Measurements from ENCODE around the gene UBR4. TPM values are rescaled to one million over a fixed set of nuclear protein-coding genes. Genes with fewer than 3 reads are reported as not detected.

Gene UBR4
- total RNA-seq, 4 donors from 2014 or later: 132 to 268 (median 170) TPM

DNA sequence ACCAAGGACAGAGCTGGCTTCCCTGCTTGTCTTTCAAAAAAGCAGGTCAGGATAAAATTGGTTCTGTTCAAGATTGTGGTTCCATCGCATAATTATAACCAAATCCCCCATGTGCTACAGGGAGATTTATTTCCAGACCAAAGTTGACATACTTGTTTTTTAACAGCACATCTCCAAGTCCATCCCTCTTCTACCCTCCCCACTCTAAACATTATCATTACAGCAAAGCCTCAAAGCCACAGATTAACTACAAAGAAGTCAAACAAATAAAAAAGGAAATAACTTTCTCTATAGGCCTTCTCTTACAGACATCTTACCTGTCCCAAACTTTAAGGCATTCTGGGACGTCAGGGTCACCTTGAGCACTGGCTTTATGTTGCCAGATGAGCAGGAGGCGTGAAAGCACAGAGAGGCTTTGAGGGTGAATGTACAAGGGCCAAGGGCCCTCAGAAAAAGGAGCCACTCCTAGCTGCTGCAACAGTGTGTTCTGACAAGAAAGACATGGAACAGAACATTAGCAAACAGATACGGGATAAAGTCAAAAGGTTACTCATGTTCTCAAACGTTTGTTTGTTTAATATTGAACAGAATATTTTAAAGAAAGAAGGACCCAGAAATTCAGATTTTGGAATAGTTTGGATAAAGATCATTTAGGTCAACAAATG lies 31.2 kb downstream of the UBR4 start:
- 62% methylated on average over 5 of the region's 5 CpGs for WGBS
- H3K27me3 ChIP-seq: no peaks in the 10 kb centered on the region
- no peaks in the 10 kb centered on the region for H3K4me1 ChIP-seq
- no peak overlapping the region for H3K27ac ChIP-seq (replicated peaks in 1 of 4)
- no peak for TF ChIP-seq POLR2A (IDR thresholded peaks at IDR 0.05; ENCODE audit: low read depth)
- TF ChIP-seq, protein P1, sequence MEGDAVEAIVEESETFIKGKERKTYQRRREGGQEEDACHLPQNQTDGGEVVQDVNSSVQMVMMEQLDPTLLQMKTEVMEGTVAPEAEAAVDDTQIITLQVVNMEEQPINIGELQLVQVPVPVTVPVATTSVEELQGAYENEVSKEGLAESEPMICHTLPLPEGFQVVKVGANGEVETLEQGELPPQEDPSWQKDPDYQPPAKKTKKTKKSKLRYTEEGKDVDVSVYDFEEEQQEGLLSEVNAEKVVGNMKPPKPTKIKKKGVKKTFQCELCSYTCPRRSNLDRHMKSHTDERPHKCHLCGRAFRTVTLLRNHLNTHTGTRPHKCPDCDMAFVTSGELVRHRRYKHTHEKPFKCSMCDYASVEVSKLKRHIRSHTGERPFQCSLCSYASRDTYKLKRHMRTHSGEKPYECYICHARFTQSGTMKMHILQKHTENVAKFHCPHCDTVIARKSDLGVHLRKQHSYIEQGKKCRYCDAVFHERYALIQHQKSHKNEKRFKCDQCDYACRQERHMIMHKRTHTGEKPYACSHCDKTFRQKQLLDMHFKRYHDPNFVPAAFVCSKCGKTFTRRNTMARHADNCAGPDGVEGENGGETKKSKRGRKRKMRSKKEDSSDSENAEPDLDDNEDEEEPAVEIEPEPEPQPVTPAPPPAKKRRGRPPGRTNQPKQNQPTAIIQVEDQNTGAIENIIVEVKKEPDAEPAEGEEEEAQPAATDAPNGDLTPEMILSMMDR (IDR thresholded peaks at IDR 0.05): no peak
- no peak for TF ChIP-seq POLR2AphosphoS5 (IDR thresholded peaks at IDR 0.05)
- TF ChIP-seq EP300 (IDR thresholded peaks at IDR 0.05): no peak
- intact Hi-C loops (cut with DNase I): loop anchor here (10.0 kb wide), 1 partner anchor 64 kb away; no protein-coding TSS in a partner anchor
- DNase-seq (ENCODE audit: extremely low spot score): no peak
- no peaks in the 10 kb centered on the region for H3K9me3 ChIP-seq
- H3K4me3 ChIP-seq: no peak overlapping the region
- H3K36me3 ChIP-seq: peaks cover 70 to 98% (median 96%) of the 10 kb centered on the region in 4 donors

DNA sequence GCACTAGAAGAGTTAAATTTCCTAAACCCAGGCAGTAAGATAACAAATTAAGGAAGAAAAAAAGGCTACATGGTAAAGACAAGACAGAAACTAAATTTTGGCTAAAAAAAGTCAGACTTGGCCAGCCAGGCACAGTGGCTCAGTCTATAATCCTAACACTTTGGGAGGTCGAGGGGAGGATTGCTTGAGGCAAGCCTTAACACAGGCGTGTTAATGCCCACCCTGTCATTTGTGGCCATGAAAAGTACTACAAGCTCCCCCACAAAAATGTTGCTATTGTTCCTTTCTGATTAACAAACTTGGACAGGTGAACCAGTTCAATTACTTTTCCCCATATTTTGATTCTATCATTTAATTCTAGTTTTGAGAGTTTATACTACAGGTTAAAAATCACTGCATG lies 32.3 kb downstream of the UBR4 start:
- Histone ChIP-seq H3K9me3 (no peaks in the 10 kb centered on the region), H3K4me1 (no peaks in the 10 kb centered on the region), H3K36me3 (peaks cover 70 to 98% (median 96%) of the 10 kb centered on the region in 4 donors), H3K4me3 (no peak overlapping the region), H3K27ac (replicated peaks in 1 of 4) (no peak overlapping the region), H3K27me3 (no peaks in the 10 kb centered on the region)
- WGBS: 90% methylated on average over 2 of the region's 2 CpGs
- DNase-seq (ENCODE audit: extremely low spot score): no peak
- intact Hi-C loops (cut with DNase I): loop anchor here (10.0 kb wide), 1 partner anchor 63 kb away; no protein-coding TSS in a partner anchor
- TF ChIP-seq POLR2A (IDR thresholded peaks at IDR 0.05; ENCODE audit: low read depth): no peak
- no peak for TF ChIP-seq EP300 (IDR thresholded peaks at IDR 0.05)
- TF ChIP-seq, protein P1 (IDR thresholded peaks at IDR 0.05): no peak
- TF ChIP-seq POLR2AphosphoS5 (IDR thresholded peaks at IDR 0.05): no peak

DNA sequence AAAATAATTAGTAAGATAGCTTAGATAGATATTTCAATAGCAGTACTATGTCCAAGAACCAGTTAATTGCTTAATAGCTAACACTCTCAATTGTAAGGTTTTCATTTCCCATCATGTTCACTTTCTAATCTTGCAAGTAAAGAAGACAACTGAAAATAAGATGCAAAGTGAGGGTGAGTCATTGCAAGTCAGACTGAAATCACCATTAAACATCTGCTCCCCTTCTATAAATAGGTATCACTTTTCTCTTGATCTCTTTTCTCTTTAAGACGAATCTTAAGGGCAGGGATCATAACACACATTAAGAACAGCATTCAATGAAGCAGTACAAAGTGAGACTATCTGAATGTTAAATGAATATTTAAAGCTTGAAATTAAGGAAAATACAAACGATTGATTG lies 40.4 kb downstream of the UBR4 start:
- TF ChIP-seq POLR2AphosphoS5 (IDR thresholded peaks at IDR 0.05) (no peak), POLR2A (IDR thresholded peaks at IDR 0.05; ENCODE audit: low read depth) (no peak), EP300 (IDR thresholded peaks at IDR 0.05) (no peak)
- TF ChIP-seq, protein P1 (IDR thresholded peaks at IDR 0.05): no peak
- H3K4me1 ChIP-seq: no peaks in the 10 kb centered on the region
- intact Hi-C loops (cut with DNase I): loop anchor here (10.0 kb wide), 1 partner anchor 55 kb away; no protein-coding TSS in a partner anchor
- H3K4me3 ChIP-seq: no peak overlapping the region
- DNase-seq (ENCODE audit: extremely low spot score): no peak
- peaks cover 96 to 100% (median 100%) of the 10 kb centered on the region in 4 donors for H3K36me3 ChIP-seq
- 59% methylated on average over 2 of the region's 2 CpGs for WGBS
- no peak overlapping the region for H3K27ac ChIP-seq (replicated peaks in 1 of 4)
- no peaks in the 10 kb centered on the region for H3K9me3 ChIP-seq
- no peaks in the 10 kb centered on the region for H3K27me3 ChIP-seq

DNA sequence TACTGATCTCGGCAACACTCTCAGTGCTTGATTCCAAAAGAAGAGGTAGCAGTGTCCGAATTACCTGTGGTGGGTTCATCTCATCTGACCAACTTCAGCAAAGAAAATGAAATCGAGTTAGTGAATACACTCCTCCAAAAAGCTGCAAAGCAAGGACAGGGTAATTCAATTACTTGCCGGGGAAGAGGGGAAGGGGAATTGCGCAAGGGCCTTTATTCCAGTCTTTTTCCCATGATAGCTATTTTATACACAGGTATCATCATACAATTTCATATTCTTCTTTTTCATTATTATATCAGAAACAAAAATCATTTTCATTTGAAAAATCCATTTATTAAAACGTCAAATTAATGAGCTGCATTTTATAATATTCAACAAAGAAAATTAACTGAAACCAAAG lies 42.9 kb downstream of the UBR4 start:
- TF ChIP-seq, protein P1 (IDR thresholded peaks at IDR 0.05): no peak
- TF ChIP-seq POLR2A (IDR thresholded peaks at IDR 0.05; ENCODE audit: low read depth): no peak
- TF ChIP-seq POLR2AphosphoS5 (IDR thresholded peaks at IDR 0.05): no peak
- no peak for TF ChIP-seq EP300 (IDR thresholded peaks at IDR 0.05)
- Histone ChIP-seq H3K4me1 (peaks cover 0 to 18% (median 14%) of the 10 kb centered on the region in 4 donors), H3K27me3 (no peaks in the 10 kb centered on the region), H3K27ac (replicated peaks in 1 of 4) (no peak overlapping the region), H3K9me3 (no peaks in the 10 kb centered on the region), H3K36me3 (peaks cover 83 to 100% (median 100%) of the 10 kb centered on the region in 4 donors), H3K4me3 (no peak overlapping the region)
- WGBS: 89% methylated on average over 6 of the region's 6 CpGs
- DNase-seq (ENCODE audit: extremely low spot score): no peak
- intact Hi-C loops (cut with DNase I): no loop called here

Measured in esophagus muscularis mucosa (tissue), 4 donors.